ENCODE measurements around the gene BPIFB4.

DNA sequence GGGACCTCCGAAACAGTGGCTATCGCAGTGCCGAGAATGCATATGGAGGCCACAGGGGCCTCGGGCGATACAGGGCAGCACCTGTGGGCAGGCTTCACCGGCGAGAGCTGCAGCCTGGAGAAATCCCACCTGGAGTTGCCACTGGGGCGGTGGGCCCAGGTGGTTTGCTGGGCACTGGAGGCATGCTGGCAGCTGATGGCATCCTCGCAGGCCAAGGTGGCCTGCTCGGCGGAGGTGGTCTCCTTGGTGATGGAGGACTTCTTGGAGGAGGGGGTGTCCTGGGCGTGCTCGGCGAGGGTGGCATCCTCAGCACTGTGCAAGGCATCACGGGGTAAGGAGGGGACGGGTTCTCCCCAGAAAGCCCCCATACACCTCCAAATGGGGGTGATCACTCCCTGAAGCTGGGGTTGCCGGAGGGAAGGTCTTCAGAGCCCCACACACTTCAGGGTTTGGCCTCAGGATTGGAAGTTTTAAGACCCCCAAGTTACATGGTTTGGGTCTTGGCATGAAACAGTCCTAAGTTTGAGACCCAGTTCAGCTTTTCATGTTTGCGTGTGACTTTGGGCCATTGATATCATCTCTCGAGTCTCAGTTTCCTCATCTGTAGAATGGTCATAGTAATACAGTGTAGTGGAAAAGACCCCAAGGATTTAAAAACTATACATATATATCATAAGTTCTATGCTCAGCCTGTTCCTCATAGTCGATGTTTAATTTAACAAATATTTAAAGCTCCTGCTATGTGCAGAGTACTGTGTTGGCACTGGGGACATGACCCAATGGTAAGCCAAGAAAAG is 4.3 kb downstream of the BPIFB4 start:
- no peak for TF ChIP-seq EZH2 (IDR thresholded peaks at IDR 0.05; ENCODE audit: insufficient read depth, poor library complexity, severe bottlenecking)
- no peak for TF ChIP-seq EZH2phosphoT487 (IDR thresholded peaks at IDR 0.05; ENCODE audit: insufficient read depth, low read depth)

Data from GM23248 (cell line).